ENCODE measurements around the gene ZNF367. TPM values are rescaled to one million over a fixed set of nuclear protein-coding genes. Genes with fewer than 3 reads are reported as not detected.

ZNF367 gene
- total RNA-seq, 1 donor from 2014 or later, result 18.0 TPM

DNA sequence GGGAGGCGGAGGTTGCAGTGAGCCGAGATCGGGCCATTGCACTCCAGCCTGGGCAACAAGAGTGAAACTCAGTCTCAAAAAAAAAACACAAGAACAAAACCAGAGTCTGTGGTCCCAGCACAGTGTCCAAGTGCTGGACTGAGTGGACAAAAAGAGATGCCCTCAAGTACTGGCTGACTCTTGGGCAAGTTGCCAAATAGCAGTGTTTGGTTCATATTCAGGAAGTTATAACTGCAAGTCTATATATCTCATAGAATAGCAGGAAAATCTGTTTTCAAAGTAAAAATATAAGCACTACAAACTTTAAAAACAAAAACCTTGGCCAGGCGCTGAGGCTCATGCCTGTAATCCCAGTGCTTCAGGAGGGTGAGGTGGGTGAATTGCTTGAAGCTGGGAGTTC lies 39.1 kb upstream of the ZNF367 start:
- peaks cover 10% of the 10 kb centered on the region for H3K4me1 ChIP-seq
- H3K4me3 ChIP-seq, result no peak overlapping the region
- DNase-seq (ENCODE audit: low spot score), result no peak
- no peak overlapping the region for H2AFZ ChIP-seq (replicated peaks)
- H3K9me3 ChIP-seq (ENCODE audit: low read depth), result no peaks in the 10 kb centered on the region
- Mint-ChIP-seq H3K27me3 (ENCODE audit: insufficient read depth, low read depth) (no peaks in the 10 kb centered on the region), H3K4me1 (peaks cover 6% of the 10 kb centered on the region), H3K36me3 (peaks cover 9% of the 10 kb centered on the region), H3K27ac (no peak overlapping the region), H3K9me3 (no peaks in the 10 kb centered on the region), H3K4me3 (no peak overlapping the region)
- H3K36me3 ChIP-seq, result no peaks in the 10 kb centered on the region
- no peaks in the 10 kb centered on the region for H3K27me3 ChIP-seq
- TF ChIP-seq EZH2phosphoT487 (IDR thresholded peaks at IDR 0.05) (no peak), EZH2 (IDR thresholded peaks at IDR 0.05) (no peak)
- TF ChIP-seq, protein P1, sequence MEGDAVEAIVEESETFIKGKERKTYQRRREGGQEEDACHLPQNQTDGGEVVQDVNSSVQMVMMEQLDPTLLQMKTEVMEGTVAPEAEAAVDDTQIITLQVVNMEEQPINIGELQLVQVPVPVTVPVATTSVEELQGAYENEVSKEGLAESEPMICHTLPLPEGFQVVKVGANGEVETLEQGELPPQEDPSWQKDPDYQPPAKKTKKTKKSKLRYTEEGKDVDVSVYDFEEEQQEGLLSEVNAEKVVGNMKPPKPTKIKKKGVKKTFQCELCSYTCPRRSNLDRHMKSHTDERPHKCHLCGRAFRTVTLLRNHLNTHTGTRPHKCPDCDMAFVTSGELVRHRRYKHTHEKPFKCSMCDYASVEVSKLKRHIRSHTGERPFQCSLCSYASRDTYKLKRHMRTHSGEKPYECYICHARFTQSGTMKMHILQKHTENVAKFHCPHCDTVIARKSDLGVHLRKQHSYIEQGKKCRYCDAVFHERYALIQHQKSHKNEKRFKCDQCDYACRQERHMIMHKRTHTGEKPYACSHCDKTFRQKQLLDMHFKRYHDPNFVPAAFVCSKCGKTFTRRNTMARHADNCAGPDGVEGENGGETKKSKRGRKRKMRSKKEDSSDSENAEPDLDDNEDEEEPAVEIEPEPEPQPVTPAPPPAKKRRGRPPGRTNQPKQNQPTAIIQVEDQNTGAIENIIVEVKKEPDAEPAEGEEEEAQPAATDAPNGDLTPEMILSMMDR (IDR thresholded peaks at IDR 0.05), result no peak
- no peak overlapping the region for H3K4me2 ChIP-seq
- no peak overlapping the region for H3K27ac ChIP-seq
- H4K20me1 ChIP-seq (ENCODE audit: low read depth), result no peaks in the 10 kb centered on the region
- H3K79me2 ChIP-seq (ENCODE audit: low read depth), result peaks cover 17% of the 10 kb centered on the region
- H3F3A ChIP-seq (ENCODE audit: low read depth), result peaks cover 1% of the 10 kb centered on the region
- no peak overlapping the region for H3K9ac ChIP-seq

DNA sequence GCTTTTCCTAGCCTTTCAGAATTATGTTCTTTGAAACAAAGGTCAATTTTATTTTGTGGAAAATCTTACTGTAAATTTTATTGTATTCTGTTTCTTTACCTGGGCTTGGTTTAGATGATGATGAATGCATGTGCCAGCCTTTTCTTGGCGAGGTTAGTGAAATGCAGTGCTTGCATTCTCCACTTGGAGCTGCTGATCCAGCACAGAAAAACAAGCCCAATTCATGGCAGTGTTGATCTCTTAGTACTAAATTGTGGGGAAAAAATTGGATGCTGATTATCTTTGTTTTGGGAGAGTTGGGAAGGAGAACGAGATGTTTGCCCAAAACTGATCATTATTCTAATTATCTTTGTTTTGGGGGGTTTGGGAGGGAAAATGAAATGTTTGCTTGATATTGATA lies 35.5 kb upstream of the ZNF367 start:
- peak; percentile 24 for DNase-seq (ENCODE audit: low spot score)
- no peaks in the 10 kb centered on the region for H3K9me3 Mint-ChIP-seq
- Histone ChIP-seq H3K36me3 (no peaks in the 10 kb centered on the region), H4K20me1 (ENCODE audit: low read depth) (peaks cover 4% of the 10 kb centered on the region), H3K4me1 (peaks cover 5% of the 10 kb centered on the region), H2AFZ (replicated peaks) (no peak overlapping the region), H3K79me2 (ENCODE audit: low read depth) (peaks cover 28% of the 10 kb centered on the region), H3K4me2 (no peak overlapping the region), H3K4me3 (no peak overlapping the region), H3K9me3 (ENCODE audit: low read depth) (no peaks in the 10 kb centered on the region), H3K27ac (no peak overlapping the region), H3K27me3 (peaks cover 21% of the 10 kb centered on the region), H3F3A (ENCODE audit: low read depth) (peaks cover 21% of the 10 kb centered on the region), H3K9ac (no peak overlapping the region)
- no peak overlapping the region for H3K4me3 Mint-ChIP-seq
- peaks cover 21% of the 10 kb centered on the region for H3K4me1 Mint-ChIP-seq
- peaks cover 5% of the 10 kb centered on the region for H3K27me3 Mint-ChIP-seq (ENCODE audit: insufficient read depth, low read depth)
- no peak overlapping the region for H3K27ac Mint-ChIP-seq
- TF ChIP-seq EZH2 (IDR thresholded peaks at IDR 0.05), result no peak
- TF ChIP-seq, protein P1 (IDR thresholded peaks at IDR 0.05), result peak; percentile 39
- H3K36me3 Mint-ChIP-seq, result peaks cover 3% of the 10 kb centered on the region

DNA sequence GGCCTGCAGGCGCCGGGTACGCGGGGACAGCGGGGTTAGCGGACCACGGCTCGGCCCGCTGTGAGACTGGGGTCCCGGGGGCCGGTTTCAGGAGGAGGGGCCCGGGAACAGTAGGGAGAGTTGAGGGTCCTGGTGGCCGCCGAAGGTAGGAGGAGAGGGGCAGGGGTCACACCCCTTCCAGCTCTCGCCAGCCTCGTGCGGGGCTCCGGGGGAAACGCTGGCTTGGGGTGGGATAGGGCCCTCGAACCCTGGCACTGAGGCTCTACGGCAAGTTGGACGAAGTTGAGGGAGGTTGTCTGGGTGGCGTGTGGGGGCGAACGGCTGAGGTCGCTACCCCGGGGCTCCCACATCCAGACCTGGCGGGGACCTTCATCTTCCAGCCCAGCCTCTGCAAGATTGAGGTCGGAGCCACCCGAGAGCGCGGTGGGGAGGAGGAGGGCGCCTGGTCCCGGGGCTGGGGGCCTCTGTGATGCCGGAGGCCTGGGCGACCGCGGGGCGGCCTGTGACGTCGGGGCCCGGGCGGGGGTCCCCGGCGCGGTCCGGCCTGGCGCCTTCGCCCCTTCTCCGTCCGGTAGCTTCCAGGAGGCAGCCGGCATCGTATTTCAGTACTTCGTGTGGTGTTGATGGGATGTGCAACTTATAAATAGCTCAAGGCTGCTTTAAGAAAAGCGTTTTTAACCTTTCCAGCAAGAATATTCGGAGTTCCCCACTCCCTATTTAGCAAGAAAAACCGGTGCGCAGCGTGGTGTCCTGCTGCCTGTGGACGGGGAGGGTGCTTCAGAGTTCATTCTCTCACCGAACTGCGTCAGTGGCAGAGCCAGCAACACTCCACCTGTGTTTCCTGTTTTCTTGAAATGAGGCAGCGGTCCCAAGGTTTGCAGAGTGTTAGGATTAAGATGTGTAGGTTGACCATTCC lies 32.7 kb upstream of the ZNF367 start:
- peak overlapping the region; percentile 82 for H3K4me2 ChIP-seq
- H3K4me3 Mint-ChIP-seq, result peak overlapping the region; percentile 95
- peaks cover 5% of the 10 kb centered on the region for H3K27me3 Mint-ChIP-seq (ENCODE audit: insufficient read depth, low read depth)
- H3K9me3 ChIP-seq (ENCODE audit: low read depth), result no peaks in the 10 kb centered on the region
- H3K9ac ChIP-seq, result peak overlapping the region; percentile 33
- H3K4me1 ChIP-seq, result peaks cover 5% of the 10 kb centered on the region
- H3K9me3 Mint-ChIP-seq, result no peaks in the 10 kb centered on the region
- TF ChIP-seq, protein P1 (IDR thresholded peaks at IDR 0.05), result no peak
- peak; percentile 13 for TF ChIP-seq EZH2 (IDR thresholded peaks at IDR 0.05)
- H4K20me1 ChIP-seq (ENCODE audit: low read depth), result peaks cover 4% of the 10 kb centered on the region
- H3K27ac Mint-ChIP-seq, result peak overlapping the region; percentile 46
- peak overlapping the region; percentile 71 for H3K4me3 ChIP-seq
- no peaks in the 10 kb centered on the region for H3K36me3 Mint-ChIP-seq
- H3F3A ChIP-seq (ENCODE audit: low read depth), result peaks cover 23% of the 10 kb centered on the region
- DNase-seq (ENCODE audit: low spot score), result peak; percentile 59
- H2AFZ ChIP-seq (replicated peaks), result peak overlapping the region; percentile 82
- no peaks in the 10 kb centered on the region for H3K36me3 ChIP-seq
- peaks cover 24% of the 10 kb centered on the region for H3K4me1 Mint-ChIP-seq
- H3K27ac ChIP-seq, result peak overlapping the region; percentile 55
- H3K27me3 ChIP-seq, result peaks cover 30% of the 10 kb centered on the region
- peaks cover 23% of the 10 kb centered on the region for H3K79me2 ChIP-seq (ENCODE audit: low read depth)
